HG02610 (cell line): ENCODE measurements around the gene PPM1L.

Experiments used
- ATAC-seq: cut with Tn5 transposase; IDR thresholded peaks from one replicate; pipeline ENCODE4 v1.9.1; 2021; ENCODE audit warnings: mild to moderate bottlenecking, moderate library complexity; ENCODE audit not compliant: unreplicated experiment

Gene PPM1L

GRCh38 chr3:161070980-161071663 lies 315.1 kb downstream of the PPM1L start:
- ATAC-seq = no peak

GRCh38 chr3:161072211-161072621 lies 316.2 kb downstream of the PPM1L start:
- ATAC-seq = no peak

GRCh38 chr3:161072751-161073150 lies 316.7 kb downstream of the PPM1L start:
- ATAC-seq = no peak

- no peak for ATAC-seq
Measured at GRCh38 chr3:161073181-161073580, 317.1 kb downstream of the PPM1L start.

GRCh38 chr3:161081633-161082032 lies 325.6 kb downstream of the PPM1L start:
- ATAC-seq = peak; percentile 96

- peak; percentile 36 for ATAC-seq
Measured at GRCh38 chr3:161082063-161082462, 326.0 kb downstream of the PPM1L start.

- no peak for ATAC-seq
Measured at GRCh38 chr3:161083131-161083530, 327.1 kb downstream of the PPM1L start.

GRCh38 chr3:161084277-161084676 lies 328.2 kb downstream of the PPM1L start:
- ATAC-seq = no peak

- no peak for ATAC-seq
Measured at GRCh38 chr3:161093895-161094294, 337.9 kb downstream of the PPM1L start.

- no peak for ATAC-seq
Measured at GRCh38 chr3:161096771-161097367, 340.8 kb downstream of the PPM1L start.

- no peak for ATAC-seq
Measured at GRCh38 chr3:161100994-161101393, 345.0 kb downstream of the PPM1L start.

- no peak for ATAC-seq
Measured at GRCh38 chr3:161101609-161102008, 345.6 kb downstream of the PPM1L start.

- ATAC-seq = no peak
Measured at GRCh38 chr3:161103776-161104385, 347.9 kb downstream of the PPM1L start.

GRCh38 chr3:161104561-161105551 lies 348.8 kb downstream of the PPM1L start, which contains the start of gene B3GALNT1:
B3GALNT1 (minus strand) TSS chr3:161105349; CDS start chr3:161086754, 18,595 bp downstream.
- ATAC-seq = peak; percentile 73

GRCh38 chr3:161107311-161107710 lies 351.3 kb downstream of the PPM1L start:
- no peak for ATAC-seq

GRCh38 chr3:161108840-161109239 lies 352.8 kb downstream of the PPM1L start:
- no peak for ATAC-seq

GRCh38 chr3:161117646-161118045 lies 361.6 kb downstream of the PPM1L start:
- no peak for ATAC-seq

GRCh38 chr3:161126495-161126894 lies 370.5 kb downstream of the PPM1L start:
- no peak for ATAC-seq
